Endodermal cell (in vitro differentiated cells): Measurements from ENCODE around the gene HK3. TPM values are rescaled to one million over a fixed set of nuclear protein-coding genes. Genes with fewer than 3 reads are reported as not detected.

Experiments
- DNase-seq: peaks from one replicate; pipeline ENCODE4 v3.0.0-alpha.2; 2017
- H3K27ac ChIP-seq: 2 replicates; pipeline ENCODE4 v1.5.1; 2013; ENCODE audit warnings: mild to moderate bottlenecking, low read depth, low read length, moderate library complexity
- H3K27me3 ChIP-seq: 2 replicates; pipeline ENCODE4 v1.6.1; 2013; ENCODE audit warnings: mild to moderate bottlenecking, low read length, moderate library complexity; ENCODE audit not compliant: insufficient read depth, control insufficient read depth, poor library complexity, severe bottlenecking
- H3K36me3 ChIP-seq: 2 replicates; pipeline ENCODE4 v1.7.0; 2013; ENCODE audit warnings: mild to moderate bottlenecking, low read length, moderate library complexity; ENCODE audit not compliant: control insufficient read depth, insufficient read depth
- H3K4me1 ChIP-seq: one replicate; pipeline ENCODE4 v1.7.0; 2013; ENCODE audit warnings: low read length; ENCODE audit not compliant: control insufficient read depth, insufficient read depth
- H3K4me3 ChIP-seq: 2 replicates; pipeline ENCODE4 v1.5.1; 2013; ENCODE audit warnings: mild to moderate bottlenecking, low read length, moderate library complexity
- H3K9ac ChIP-seq: 2 replicates; pipeline ENCODE4 v1.6.1; 2013; ENCODE audit warnings: mild to moderate bottlenecking, low read length, moderate library complexity; ENCODE audit not compliant: poor library complexity, severe bottlenecking; ENCODE audit errors: extremely low read depth
- H3K9me3 ChIP-seq: 2 replicates; pipeline ENCODE4 v1.6.1; 2013; ENCODE audit warnings: mild to moderate bottlenecking, low read length, moderate library complexity; ENCODE audit not compliant: control insufficient read depth
- H3K27ac Mint-ChIP-seq: 2 replicates; pipeline ENCODE4 v1.8.0; 2020; ENCODE audit warnings: mixed read lengths
- H3K27me3 Mint-ChIP-seq: 2 replicates; pipeline ENCODE4 v1.8.0; 2021; ENCODE audit warnings: mild to moderate bottlenecking, mixed read lengths; ENCODE audit not compliant: insufficient read depth
- H3K36me3 Mint-ChIP-seq: 2 replicates; pipeline ENCODE4 v1.8.0; 2020; ENCODE audit warnings: low read depth, mixed read lengths
- H3K4me1 Mint-ChIP-seq: 2 replicates; pipeline ENCODE4 v1.8.0; 2020; ENCODE audit warnings: mixed read lengths
- H3K4me3 Mint-ChIP-seq: 2 replicates; pipeline ENCODE4 v1.8.0; 2020; ENCODE audit warnings: mild to moderate bottlenecking, moderate library complexity, mixed read lengths
- H3K9me3 Mint-ChIP-seq: 2 replicates; pipeline ENCODE4 v1.8.0; 2020; ENCODE audit warnings: mild to moderate bottlenecking, mixed read lengths
- CTCF ChIP-seq: fragments of 200-600 bp; sonication (generic); conservative IDR thresholded peaks from 2 replicates; pipeline ENCODE4 v1.5.0; 2021; ENCODE audit warnings: antibody characterized with exemption, mild to moderate bottlenecking
- WGBS, 2 experiments: methylation state at CpG; one replicate each; pipeline versions ENCODE4 v1.1.5 to v1.1.7; 2013; ENCODE audit warnings: missing lambda C conversion rate in 2 of 2, mixed read lengths in 1 of 2; ENCODE audit not compliant: insufficient coverage in 1 of 2, insufficient read length in 1 of 2; 5-methylcytosine and 5-hydroxymethylcytosine counted together
- total RNA-seq, 2 donors: library from RNA; stranded (reverse); fragmentation: NEBNext Ultra II Directional in 1 of 2; extraction: Animal tissue kit (Norgen Biotek cat#: 25700) in 1 of 2; gene quantifications; 2 replicates in 1 of 2; 3 replicates in 1 of 2; pipeline ENCODE4 v1.2.1, GENCODE V29; 2021

HK3 gene
- total RNA-seq, 2 donors from 2014 or later, result 0.55 TPM; not detected in 1

GRCh38 chr5:176882567-176882903 is 16.6 kb downstream of the HK3 start:
- H3K4me3 Mint-ChIP-seq, result no peak overlapping the region
- H3K9me3 ChIP-seq, result no peaks in the 10 kb centered on the region
- H3K36me3 ChIP-seq, result no peaks in the 10 kb centered on the region
- no peak for TF ChIP-seq CTCF
- H3K27me3 Mint-ChIP-seq, result peaks cover 2% of the 10 kb centered on the region
- no peaks in the 10 kb centered on the region for H3K4me1 ChIP-seq
- no peak overlapping the region for H3K27ac Mint-ChIP-seq
- no peak for DNase-seq
- H3K36me3 Mint-ChIP-seq, result no peaks in the 10 kb centered on the region
- no peak overlapping the region for H3K27ac ChIP-seq
- 86 to 88% methylated on average over 6 of the region's 6 CpGs for WGBS, 2 experiments
- no peak overlapping the region for H3K4me3 ChIP-seq
- H3K4me1 Mint-ChIP-seq, result peaks cover 4% of the 10 kb centered on the region
- H3K9me3 Mint-ChIP-seq, result no peaks in the 10 kb centered on the region
- H3K27me3 ChIP-seq, result no peaks in the 10 kb centered on the region
- H3K9ac ChIP-seq, result no peak overlapping the region

- Mint-ChIP-seq H3K27ac (no peak overlapping the region), H3K4me1 (peaks cover 4% of the 10 kb centered on the region), H3K36me3 (no peaks in the 10 kb centered on the region), H3K9me3 (no peaks in the 10 kb centered on the region), H3K27me3 (peaks cover 2% of the 10 kb centered on the region), H3K4me3 (no peak overlapping the region)
- Histone ChIP-seq H3K36me3 (no peaks in the 10 kb centered on the region), H3K4me1 (no peaks in the 10 kb centered on the region), H3K4me3 (no peak overlapping the region), H3K9ac (no peak overlapping the region), H3K27me3 (no peaks in the 10 kb centered on the region), H3K27ac (no peak overlapping the region), H3K9me3 (no peaks in the 10 kb centered on the region)
- no peak for DNase-seq
- no peak for TF ChIP-seq CTCF
- WGBS, 2 experiments, result 91 to 96% methylated on average over 18 to 25 of the region's 25 CpGs
Observed at GRCh38 chr5:176881816-176882566, 17.2 kb downstream of the HK3 start.

GRCh38 chr5:176881021-176881749 is 18.0 kb downstream of the HK3 start:
- Histone ChIP-seq H3K4me3 (no peak overlapping the region), H3K9ac (no peak overlapping the region), H3K4me1 (no peaks in the 10 kb centered on the region), H3K27ac (no peak overlapping the region), H3K9me3 (no peaks in the 10 kb centered on the region), H3K27me3 (no peaks in the 10 kb centered on the region), H3K36me3 (no peaks in the 10 kb centered on the region)
- no peak overlapping the region for H3K4me3 Mint-ChIP-seq
- H3K27ac Mint-ChIP-seq, result no peak overlapping the region
- peaks cover 4% of the 10 kb centered on the region for H3K4me1 Mint-ChIP-seq
- H3K9me3 Mint-ChIP-seq, result no peaks in the 10 kb centered on the region
- WGBS, 2 experiments, result 92 to 95% methylated on average over 15 to 28 of the region's 28 CpGs
- H3K36me3 Mint-ChIP-seq, result no peaks in the 10 kb centered on the region
- no peak for DNase-seq
- H3K27me3 Mint-ChIP-seq, result no peaks in the 10 kb centered on the region
- TF ChIP-seq CTCF, result no peak
